SK-N-SH (cell line): Measurements from ENCODE around the gene CAPN7. TPM values are rescaled to one million over a fixed set of nuclear protein-coding genes. Genes with fewer than 3 reads are reported as not detected.

Source experiments
- CTCF ChIA-PET: fragments of 300-600, 350-600 bp; formaldehyde crosslinking; extraction: SDS; loops from one replicate; lab custom pipeline; 2021; lab: Yijun Ruan, JAX
- POLR2A ChIA-PET: fragments of 350-600 bp; sonication (Branson Sonifier 250); formaldehyde crosslinking; extraction: SDS; loops from one replicate; lab custom pipeline; 2020; ENCODE audit warnings: antibody characterized with exemption, inconsistent platforms; lab: Yijun Ruan, JAX
- DNase-seq: peaks from one replicate; pipeline ENCODE4 v3.0.0; 2012
- H2AFZ ChIP-seq: fragments of 200-600 bp; sonication (generic); 2 replicates; pipeline ENCODE4 v1.8.1; 2016; ENCODE audit warnings: antibody characterized with exemption, mild to moderate bottlenecking, low read depth
- H3F3A ChIP-seq: fragments of 200-600 bp; sonication (generic); replicated peaks from 2 replicates; pipeline ENCODE3; 2016; ENCODE audit warnings: antibody characterized with exemption, mild to moderate bottlenecking; ENCODE audit not compliant: insufficient read depth
- H3K27ac ChIP-seq, 2 experiments: fragments of 200-500 bp in 1 of 2; fragments of 200-600 bp in 1 of 2; sonication (Bioruptor generic) in 1 of 2; sonication (generic), shearing (Covaris generic) in 1 of 2; 2 replicates each; pipeline versions ENCODE4 v1.5.1 to v1.6.1; 2014 to 2016; ENCODE audit warnings: low read depth in 2 of 2, inconsistent platforms in 1 of 2, low read length in 1 of 2, mild to moderate bottlenecking in 1 of 2, mixed read lengths in 1 of 2
- H3K27me3 ChIP-seq: fragments of 200-600 bp; sonication (generic), shearing (Covaris generic); 2 replicates; pipeline ENCODE4 v1.6.1; 2016; ENCODE audit warnings: mixed run types; ENCODE audit not compliant: insufficient read depth
- H3K36me3 ChIP-seq, 2 experiments: fragments of 200-500 bp in 1 of 2; fragments of 200-600 bp in 1 of 2; sonication (Bioruptor generic) in 1 of 2; sonication (generic) in 1 of 2; replicated peaks in 1 of 2; 2 replicates each; pipeline versions ENCODE3 to v1.5.1; 2014 to 2016; ENCODE audit warnings: low read length in 1 of 2, mild to moderate bottlenecking in 1 of 2; ENCODE audit not compliant: insufficient read depth in 2 of 2, control insufficient read depth in 1 of 2
- H3K4me1 ChIP-seq, 2 experiments: fragments of 200-500 bp in 1 of 2; fragments of 200-600 bp in 1 of 2; sonication (Bioruptor generic) in 1 of 2; sonication (generic), shearing (Covaris generic) in 1 of 2; 2 replicates each; pipeline versions ENCODE4 v1.5.1 to v1.6.1; 2014 to 2016; ENCODE audit warnings: low read depth in 1 of 2, low read length in 1 of 2, mixed run types in 1 of 2; ENCODE audit not compliant: insufficient read depth in 2 of 2, control insufficient read depth in 1 of 2
- H3K4me2 ChIP-seq: fragments of 200-600 bp; sonication (generic), shearing (Covaris generic); 2 replicates; pipeline ENCODE4 v1.6.1; 2017; ENCODE audit warnings: mixed run types
- H3K4me3 ChIP-seq, 2 experiments: fragments of 200-500 bp in 1 of 2; fragments of 200-600 bp in 1 of 2; sonication (Bioruptor generic) in 1 of 2; sonication (generic), shearing (Covaris generic) in 1 of 2; 2 replicates each; pipeline versions ENCODE4 v1.5.1 to v1.8.1; 2014 to 2016; ENCODE audit warnings: low read depth in 2 of 2, inconsistent platforms in 1 of 2, low read length in 1 of 2, mild to moderate bottlenecking in 1 of 2, mixed read lengths in 1 of 2, moderate library complexity in 1 of 2
- H3K79me2 ChIP-seq: fragments of 200-600 bp; sonication (generic); 2 replicates; pipeline ENCODE4 v1.8.1; 2017; ENCODE audit warnings: mild to moderate bottlenecking; ENCODE audit not compliant: insufficient read depth
- H3K9ac ChIP-seq: fragments of 200-600 bp; sonication (generic); 2 replicates; pipeline ENCODE4 v1.6.1; 2017; ENCODE audit warnings: mixed run types
- H3K9me2 ChIP-seq: fragments of 200-600 bp; sonication (generic); 2 replicates; pipeline ENCODE4 v1.6.1; 2017; ENCODE audit warnings: mixed run types
- H3K9me3 ChIP-seq: fragments of 200-600 bp; sonication (generic); 2 replicates; pipeline ENCODE4 v1.6.1; 2017; ENCODE audit warnings: mixed run types, mild to moderate bottlenecking, moderate library complexity
- H4K20me1 ChIP-seq: fragments of 200-600 bp; sonication (generic); 2 replicates; pipeline ENCODE4 v1.6.1; 2017; ENCODE audit warnings: mild to moderate bottlenecking, mixed run types; ENCODE audit not compliant: insufficient read depth
- CTCF ChIP-seq: fragments of 200-600 bp; sonication (generic); IDR thresholded peaks from 2 replicates; pipeline ENCODE4 v1.6.1; 2017; ENCODE audit warnings: antibody characterized with exemption, mild to moderate bottlenecking, moderate library complexity
- ELF1 ChIP-seq: IDR thresholded peaks from 2 replicates; pipeline ENCODE4 v1.4.0; 2012
- GABPA ChIP-seq: IDR thresholded peaks from 2 replicates; pipeline ENCODE4 v1.4.0; 2012; ENCODE audit warnings: low read depth, mild to moderate bottlenecking
- JUND ChIP-seq: IDR thresholded peaks from 2 replicates; pipeline ENCODE4 v1.4.0; 2012
- MAX ChIP-seq: IDR thresholded peaks from 2 replicates; pipeline ENCODE4 v1.4.0; 2012; ENCODE audit warnings: low read depth
- MXI1 ChIP-seq: IDR thresholded peaks from 2 replicates; pipeline ENCODE4 v1.6.1; 2012; ENCODE audit warnings: mild to moderate bottlenecking, low read depth, low read length, improper control_type of control experiment
- PBX3 ChIP-seq: IDR thresholded peaks from 2 replicates; pipeline ENCODE4; 2012
- RCOR1 ChIP-seq: fragments of 150-350 bp; IDR thresholded peaks from 2 replicates; pipeline ENCODE4 v1.6.1; 2017; ENCODE audit warnings: antibody characterized with exemption, low read length
- RFX5 ChIP-seq: IDR thresholded peaks from 2 replicates; pipeline ENCODE4 v1.6.1; 2012; ENCODE audit warnings: mild to moderate bottlenecking, improper control_type of control experiment, low read length
- RXRA ChIP-seq: IDR thresholded peaks from 2 replicates; pipeline ENCODE4 v1.4.0; 2012; ENCODE audit warnings: low read depth, mild to moderate bottlenecking, borderline replicate concordance
- SIN3A ChIP-seq: IDR thresholded peaks from 2 replicates; pipeline ENCODE4 v1.6.1; 2012; ENCODE audit warnings: low read depth, mild to moderate bottlenecking, low read length, moderate library complexity, borderline replicate concordance
- TCF12 ChIP-seq: IDR thresholded peaks from 2 replicates; pipeline ENCODE4 v1.4.0; 2012
- TEAD4 ChIP-seq: IDR thresholded peaks from 2 replicates; pipeline ENCODE4 v1.4.0; 2012; ENCODE audit warnings: mild to moderate bottlenecking, borderline replicate concordance; ENCODE audit not compliant: insufficient read depth
- USF2 ChIP-seq: fragments of 150-350 bp; IDR thresholded peaks from 2 replicates; pipeline ENCODE4 v1.6.1; 2017; ENCODE audit warnings: antibody characterized with exemption, low read length, low read depth, borderline replicate concordance
- YY1 ChIP-seq: IDR thresholded peaks from 2 replicates; pipeline ENCODE4 v1.4.0; 2012; ENCODE audit warnings: low read depth, mild to moderate bottlenecking
- ZBTB33 ChIP-seq: IDR thresholded peaks from 2 replicates; pipeline ENCODE4 v1.4.0; 2012; ENCODE audit warnings: low read depth, borderline replicate concordance
- WGBS: methylation state at CpG from one replicate; pipeline ENCODE4 v1.1.6; 2017; ENCODE audit warnings: low lambda C conversion rate; 5-methylcytosine and 5-hydroxymethylcytosine counted together
- polyA plus RNA-seq, 3 experiments: library from polyadenylated mRNA; depleted of rRNA; stranded (reverse); fragments of >200 nt; gene quantifications; 2 replicates each; pipeline ENCODE4 v1.2.3, GENCODE V29; 2012

CAPN7 gene
- polyA plus RNA-seq, 1 of the 3 experiments (the other 2 are of a cell fraction): 7.3 TPM

- Histone ChIP-seq H3K27me3 (no peaks in the 10 kb centered on the region), H2AFZ (no peak overlapping the region), H3K9me2 (no peaks in the 10 kb centered on the region), H3K36me3 (peaks cover 81 to 94% of the 10 kb centered on the region in 2 experiments), H3K27ac (no peak overlapping the region), H3K4me1 (no peaks in the 10 kb centered on the region), H4K20me1 (no peaks in the 10 kb centered on the region)
- CTCF ChIA-PET: interaction anchor here (1.0 to 2.1 kb wide), 3 partner anchors 13 to 150 kb away, joined by 4 to 19 read pairs (median 4); no protein-coding TSS in a partner anchor
- DNase-seq: no peak
- TF ChIP-seq YY1 (no peak), MAX (no peak), RXRA (no peak), RFX5 (no peak), ZBTB33 (no peak), CTCF (no peak), TEAD4 (no peak), ELF1 (no peak), TCF12 (no peak), RCOR1 (no peak), MXI1 (no peak), USF2 (no peak), GABPA (no peak), JUND (no peak), PBX3 (no peak), SIN3A (no peak)
- TF ChIP-seq, all 33 proteins: peak for 0
- Histone ChIP-seq H3K4me3 (no peak overlapping the region), H3K9me3 (no peaks in the 10 kb centered on the region), H3K4me2 (no peak overlapping the region), H3K79me2 (no peaks in the 10 kb centered on the region), H3F3A (peaks cover 4% of the 10 kb centered on the region), H3K9ac (no peak overlapping the region)
- POLR2A ChIA-PET: no interaction called here
- 100% methylated on average over 2 of the region's 2 CpGs for WGBS
Observed at GRCh38 chr3:15255215-15255614, 49.2 kb downstream of the CAPN7 start.
